ENCODE data around the gene THUMPD3.

Gene THUMPD3

GRCh38 chr3:9422712-9423424, 60.0 kb downstream of the THUMPD3 start:
- peak; percentile 96 for DNase-seq

- no peak for DNase-seq
These were observed 65.6 kb downstream of the THUMPD3 start for GRCh38 chr3:9428411-9428810.

GRCh38 chr3:9430733-9431132, 67.9 kb downstream of the THUMPD3 start:
- DNase-seq: no peak

GRCh38 chr3:9433627-9434521, 71.0 kb downstream of the THUMPD3 start:
- no peak for DNase-seq

GRCh38 chr3:9435316-9435715, 72.5 kb downstream of the THUMPD3 start:
- peak; percentile 19 for DNase-seq

All from EL (cell line).